NT2/D1 (cell line): ENCODE data around the gene YEATS4.

Experiments
- SUZ12 ChIP-seq: IDR thresholded peaks from 2 replicates; pipeline ENCODE4 v1.6.1; 2011; ENCODE audit not compliant: insufficient read length, insufficient read depth; ENCODE audit errors: extremely low read depth
- YY1 ChIP-seq: IDR thresholded peaks from 2 replicates; pipeline ENCODE4 v1.6.1; 2011; ENCODE audit not compliant: insufficient read length, insufficient read depth
- ZNF274 ChIP-seq: IDR thresholded peaks from 2 replicates; pipeline ENCODE4 v1.6.1; 2011; ENCODE audit warnings: mild to moderate bottlenecking, low read depth, low read length

GRCh38 chr12:69435644-69436043, 76.1 kb downstream of the YEATS4 start:
- TF ChIP-seq ZNF274, result no peak
- TF ChIP-seq SUZ12, result no peak
- no peak for TF ChIP-seq YY1
